ENCODE measurements around the gene EEF2K. TPM values are rescaled to one million over a fixed set of nuclear protein-coding genes. Genes with fewer than 3 reads are reported as not detected.
"Not testable (repeated sequence)": the region's sequence is repeated elsewhere in the genome, so short reads cannot be mapped to it uniquely, and the experiment has no call there.

EEF2K gene
- polyA plus RNA-seq, 3 donors = 10.0 to 12.0 (median 10.5) TPM

DNA sequence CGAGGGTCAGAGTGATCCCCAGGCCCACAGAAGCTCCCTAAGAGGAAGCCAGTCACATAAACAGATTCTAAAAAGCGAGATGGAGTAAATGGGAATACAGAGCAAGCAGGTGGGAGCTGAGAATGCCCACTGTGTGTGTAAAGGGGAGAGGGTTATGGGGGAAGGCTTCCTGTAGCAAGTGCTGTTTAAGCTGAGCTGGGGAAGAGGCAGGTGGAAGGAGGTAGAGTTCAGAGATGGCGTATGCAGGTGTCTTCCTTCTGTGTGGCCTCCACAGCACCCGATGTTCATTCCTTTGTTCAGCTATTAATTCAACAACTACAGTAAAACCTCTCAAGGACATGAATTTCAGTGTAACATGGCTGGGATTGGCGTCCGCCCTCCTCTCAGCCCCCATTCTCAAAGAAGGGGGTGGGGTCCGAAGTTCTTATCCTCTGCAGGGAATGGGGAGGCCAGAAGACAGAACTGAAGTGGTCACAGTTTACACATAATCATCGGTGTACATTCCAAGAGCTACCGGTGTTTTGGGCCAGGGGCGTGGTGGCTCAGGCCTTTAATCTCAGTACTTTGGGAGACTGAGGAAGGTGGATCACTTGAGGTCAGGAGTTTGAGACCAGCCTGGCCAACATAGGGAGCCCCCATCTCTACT is 1.8 kb downstream of the EEF2K start:
- DNase-seq (ENCODE audit: low read depth in 3 of 3, low spot score in 2 of 3) = no peak

DNA sequence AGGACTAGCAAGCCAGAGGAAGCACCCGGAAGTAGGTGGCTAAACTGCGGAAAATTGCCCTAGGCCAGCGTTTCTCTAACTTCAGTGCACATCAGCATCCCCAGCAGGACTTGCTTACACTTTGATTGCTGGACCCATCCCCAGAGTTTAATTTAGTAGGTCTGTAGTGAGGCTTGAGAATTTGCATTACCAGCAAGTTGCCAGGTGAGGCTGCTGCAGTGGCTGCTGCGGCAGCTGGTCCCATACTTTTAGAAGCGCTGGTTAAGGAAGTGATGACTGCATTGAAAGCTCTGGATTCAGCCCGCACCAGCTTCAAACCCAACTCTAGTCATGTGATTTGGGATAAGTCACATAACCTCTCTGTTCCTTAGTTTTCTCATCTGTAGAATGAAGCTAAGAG is 4.2 kb downstream of the EEF2K start:
- DNase-seq (ENCODE audit: low read depth in 3 of 3, low spot score in 2 of 3) = no peak

DNA sequence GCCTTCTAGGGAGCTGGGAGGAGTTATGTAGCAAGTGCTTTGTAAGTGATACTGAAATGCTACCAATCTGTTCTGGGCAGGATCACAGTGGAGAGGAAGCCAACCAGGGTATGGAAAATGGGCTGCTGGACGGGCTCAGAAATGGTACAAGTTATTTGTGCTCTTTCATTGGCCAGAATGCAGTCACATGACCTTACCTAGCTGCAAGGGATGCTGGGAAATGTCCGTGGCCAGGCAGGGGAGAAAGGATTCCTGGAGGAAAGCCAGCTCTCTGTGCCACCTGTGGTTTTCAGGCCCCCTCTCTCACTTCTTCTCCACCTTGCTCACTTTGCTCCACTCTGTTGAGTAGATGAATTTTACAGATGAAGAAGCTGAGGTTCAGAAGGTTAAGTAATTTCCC is 4.8 kb downstream of the EEF2K start:
- DNase-seq (ENCODE audit: low read depth in 3 of 3, low spot score in 2 of 3) = no peak

DNA sequence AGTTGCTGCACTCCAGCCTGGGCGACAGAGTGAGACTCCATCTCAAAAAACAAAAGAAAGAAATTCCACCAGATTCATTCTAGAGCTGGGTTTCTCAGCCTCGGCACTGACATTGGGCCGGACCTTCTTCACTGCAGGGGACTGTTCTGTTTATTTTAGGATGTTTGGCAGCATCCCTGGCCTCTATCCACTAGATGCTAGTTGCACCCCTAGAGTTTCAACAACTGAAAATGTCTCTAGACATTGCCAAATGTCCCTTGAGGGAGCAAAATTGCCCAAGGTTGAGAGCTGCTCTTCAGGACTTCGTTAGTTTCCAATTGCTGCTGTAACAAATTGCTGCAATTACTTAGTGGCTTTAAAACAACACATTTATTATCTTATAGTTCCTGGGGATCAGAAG is 7.2 kb downstream of the EEF2K start:
- no peak for DNase-seq (ENCODE audit: low read depth in 3 of 3, low spot score in 2 of 3)

DNA sequence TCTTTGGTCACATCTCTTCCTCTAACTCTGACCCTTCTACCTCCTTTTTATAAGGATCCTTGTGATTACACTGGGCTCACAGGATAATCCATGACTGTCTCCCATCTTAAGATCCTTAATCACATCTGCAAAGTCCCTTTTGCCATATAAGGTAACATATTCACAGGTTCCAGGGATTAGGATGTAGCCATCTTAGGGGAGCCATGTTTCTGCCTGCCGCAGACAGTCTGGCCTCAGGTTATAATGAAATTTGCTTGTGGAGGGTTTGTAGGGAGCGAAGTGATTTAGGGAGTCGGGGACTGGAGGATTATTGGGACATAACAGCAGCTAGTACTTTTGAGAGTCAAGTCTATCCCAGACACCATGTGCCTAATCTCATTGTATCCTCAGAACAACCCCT is 7.7 kb downstream of the EEF2K start:
- DNase-seq (ENCODE audit: low read depth in 3 of 3, low spot score in 2 of 3) = no peak

DNA sequence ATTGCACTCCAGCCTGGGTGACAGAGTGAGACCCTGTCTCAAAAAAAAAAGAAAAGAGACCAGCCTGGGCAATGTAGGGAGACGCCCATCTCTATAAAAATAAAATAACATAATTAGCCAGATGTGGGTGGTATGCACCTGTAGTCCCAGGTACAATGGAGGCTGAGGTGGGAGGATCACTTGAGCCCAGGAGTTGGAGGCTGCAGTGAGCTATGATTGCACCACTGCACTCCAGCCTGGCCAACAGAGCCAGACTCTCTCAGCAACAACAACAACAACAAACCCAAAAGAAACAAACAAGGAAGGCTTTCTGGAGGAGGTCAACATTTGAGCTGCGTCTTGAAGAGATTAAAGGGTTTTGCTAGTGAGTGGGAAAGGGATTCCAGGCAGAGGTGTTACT is 8.3 kb downstream of the EEF2K start:
- no peak for DNase-seq (ENCODE audit: low read depth in 3 of 3, low spot score in 2 of 3)

DNA sequence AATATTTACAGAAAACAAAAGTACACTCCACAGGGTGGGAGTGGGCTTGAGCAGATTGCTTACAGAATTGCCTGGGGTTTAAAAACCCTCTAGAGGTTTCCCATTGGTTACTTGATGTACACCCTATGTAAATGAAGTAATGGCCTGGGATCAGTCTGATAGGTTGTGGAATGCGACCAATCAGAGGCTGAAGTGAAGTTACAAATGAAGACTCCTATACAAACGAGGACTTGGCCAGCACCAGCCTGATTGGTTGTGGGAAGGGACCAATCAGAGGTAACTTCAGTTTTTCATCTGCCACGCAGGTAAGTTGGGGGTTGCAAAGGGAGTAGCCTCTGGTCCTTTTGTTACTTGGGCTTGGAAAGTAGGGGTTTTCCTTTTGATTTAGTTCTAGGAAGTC is 8.8 kb downstream of the EEF2K start:
- no peak for DNase-seq (ENCODE audit: low read depth in 3 of 3, low spot score in 2 of 3)

DNA sequence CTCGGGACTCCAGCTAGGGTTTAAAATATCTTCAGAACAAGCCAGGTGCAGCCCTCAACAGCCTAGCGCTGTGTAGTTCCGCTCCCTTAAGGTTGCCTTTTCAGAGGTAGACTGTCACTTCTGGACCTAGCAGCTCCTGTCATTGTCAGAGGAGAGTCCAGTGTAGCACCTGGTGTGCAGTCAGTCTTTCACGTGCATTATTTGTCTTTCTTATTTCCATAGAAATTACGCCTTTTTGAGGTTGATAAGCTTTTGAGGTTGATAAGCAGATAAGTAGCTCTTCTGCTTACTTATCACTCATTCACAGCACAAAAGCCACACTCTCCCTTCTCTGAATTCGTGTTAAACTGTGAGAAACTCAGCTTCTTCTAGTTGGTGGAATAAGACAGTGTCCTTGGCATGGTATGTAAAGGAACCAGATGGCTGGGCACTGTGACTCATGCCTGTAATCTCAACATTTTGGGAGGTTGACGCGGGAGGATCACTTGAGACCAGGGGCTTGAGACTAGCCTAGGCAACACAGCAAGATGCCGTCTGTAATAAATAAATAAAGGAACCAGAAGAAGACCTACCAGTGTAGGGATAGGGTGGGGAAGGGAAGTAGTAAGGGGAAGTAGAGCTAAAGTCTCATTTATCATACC is 10.2 kb downstream of the EEF2K start:
- DNase-seq (ENCODE audit: low read depth in 3 of 3, low spot score in 2 of 3) = no peak

DNA sequence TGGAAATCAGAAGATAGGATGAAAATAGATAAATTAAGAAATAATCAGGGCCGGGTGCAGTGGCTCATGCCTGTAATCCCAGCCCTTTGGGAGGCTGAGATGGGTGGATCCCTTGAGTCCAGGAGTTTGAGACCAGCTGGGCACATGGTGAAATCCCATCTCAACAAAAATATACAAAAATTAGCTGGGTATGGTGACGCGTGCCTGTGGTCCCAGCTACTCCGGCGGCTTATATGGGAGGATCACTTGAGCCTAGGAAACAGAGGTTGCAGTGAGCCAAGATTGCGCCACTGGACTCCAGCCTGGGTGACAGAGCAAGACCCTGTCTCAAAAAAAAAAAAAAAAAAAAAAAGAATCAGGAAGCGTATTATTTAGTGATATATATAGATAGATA is 10.8 kb downstream of the EEF2K start:
- not testable (repeated sequence) for DNase-seq (ENCODE audit: low read depth in 3 of 3, low spot score in 2 of 3)

DNA sequence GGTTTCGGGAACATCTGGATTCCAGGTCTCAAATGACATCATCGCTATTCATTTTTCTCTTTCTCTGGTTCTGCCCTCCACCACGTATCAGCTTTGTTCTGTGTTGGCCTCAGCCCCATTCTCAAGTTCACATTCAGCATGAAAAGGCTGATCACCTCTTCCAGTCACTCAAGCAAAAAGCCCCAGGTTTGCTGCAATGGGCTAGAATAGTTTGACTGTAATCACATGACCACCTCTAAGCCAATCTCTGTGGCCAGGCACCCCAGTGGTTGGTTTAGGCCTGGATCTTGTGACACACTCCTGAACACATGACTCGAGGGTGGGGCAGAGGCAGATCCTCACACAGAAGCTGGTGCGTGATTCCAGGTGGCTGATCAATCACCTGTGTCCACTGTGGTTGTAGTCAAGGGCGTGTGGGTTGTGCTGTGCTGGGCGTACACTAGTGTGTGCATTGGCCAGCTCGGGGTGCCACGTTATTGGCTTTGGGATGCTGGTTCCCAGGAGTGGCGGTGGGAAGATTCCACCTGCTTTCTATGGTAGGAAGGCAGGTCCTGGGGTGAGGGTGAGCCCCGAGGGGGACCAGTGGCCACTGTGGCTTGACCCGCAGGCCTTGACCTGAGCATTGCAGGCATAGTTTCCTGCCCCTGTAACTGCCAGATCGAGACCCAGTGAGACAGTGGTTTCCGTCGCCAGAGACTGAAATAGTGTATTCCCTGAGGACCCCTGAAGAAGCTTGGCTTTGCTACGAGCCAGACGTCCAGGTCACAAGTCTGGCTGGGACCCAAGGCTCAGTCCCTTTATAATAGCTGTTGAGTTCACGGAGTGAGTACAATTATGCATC is 12.0 kb downstream of the EEF2K start:
- DNase-seq (ENCODE audit: low read depth in 3 of 3, low spot score in 2 of 3) = no peak

DNA sequence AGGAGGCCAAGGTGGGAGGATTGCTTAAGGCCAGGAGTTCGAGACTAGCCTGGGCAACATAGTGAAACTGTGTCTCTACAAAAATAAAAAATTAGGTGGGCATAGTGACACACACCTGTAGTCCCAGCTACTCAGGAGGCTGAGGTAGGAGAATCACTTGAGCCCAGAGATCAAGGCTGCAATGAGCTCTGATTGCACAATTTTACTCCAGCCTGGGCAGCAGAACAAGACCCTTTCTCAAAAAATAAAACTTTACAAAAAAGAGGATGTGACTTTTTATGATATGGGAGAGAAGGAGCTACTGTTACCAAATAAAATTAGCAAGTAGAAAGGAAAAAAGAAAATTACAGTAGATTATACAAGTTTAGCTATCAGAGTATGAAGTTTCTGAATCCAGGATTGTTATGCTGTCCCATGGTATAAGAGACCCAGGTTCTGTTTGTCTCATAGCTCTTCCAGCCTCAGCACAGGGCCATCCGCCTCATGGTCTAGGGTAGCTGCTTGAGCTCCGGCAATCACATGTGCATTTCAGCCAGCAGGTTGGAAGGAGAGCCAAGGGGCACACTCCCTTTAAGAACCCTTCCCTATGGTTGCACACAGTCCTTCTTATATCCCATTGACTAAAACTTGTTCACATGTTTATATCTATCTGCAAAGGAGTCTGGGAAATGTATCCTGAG is 13.5 kb downstream of the EEF2K start:
- DNase-seq (ENCODE audit: low read depth in 3 of 3, low spot score in 2 of 3) = no peak

DNA sequence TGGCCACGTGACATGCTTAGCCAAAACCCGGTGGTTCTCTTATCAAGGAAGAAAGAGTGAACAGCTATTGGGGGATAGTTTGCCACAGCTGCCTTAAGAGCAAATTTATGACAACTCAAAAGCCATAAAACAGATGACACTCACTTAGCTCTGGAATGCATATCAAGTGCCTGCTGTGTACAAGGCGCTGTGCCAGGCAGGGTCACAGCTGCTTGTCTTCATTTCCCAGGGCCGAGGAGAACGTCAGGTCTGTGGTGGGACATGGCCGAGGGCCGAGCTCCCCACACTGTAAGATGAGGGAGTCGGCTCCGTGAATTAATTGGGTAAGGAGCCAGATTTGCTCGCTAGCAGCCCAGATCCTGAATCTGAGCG is 14.0 kb downstream of the EEF2K start:
- DNase-seq (ENCODE audit: low read depth in 3 of 3, low spot score in 2 of 3) = no peak

DNA sequence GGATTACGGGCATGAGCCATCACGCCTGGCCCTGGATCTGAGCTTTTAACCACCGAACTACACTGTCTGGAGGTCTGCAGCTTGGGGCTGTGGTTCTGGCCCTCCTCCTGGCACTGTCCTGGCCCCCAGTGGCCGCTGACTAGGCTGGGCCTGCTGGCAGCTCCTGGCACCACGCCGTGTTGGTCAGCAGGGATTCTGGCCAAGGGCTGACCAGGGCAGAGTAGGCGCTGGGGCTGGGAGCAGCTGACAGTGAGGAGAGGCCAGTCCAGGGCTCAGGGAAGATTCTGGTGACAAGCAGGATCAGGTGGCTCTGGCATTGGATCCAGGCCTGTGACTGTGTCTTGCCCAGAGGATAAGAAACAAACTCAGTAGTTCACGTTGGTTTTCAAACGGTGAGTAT is 14.6 kb downstream of the EEF2K start:
- no peak for DNase-seq (ENCODE audit: low read depth in 3 of 3, low spot score in 2 of 3)

DNA sequence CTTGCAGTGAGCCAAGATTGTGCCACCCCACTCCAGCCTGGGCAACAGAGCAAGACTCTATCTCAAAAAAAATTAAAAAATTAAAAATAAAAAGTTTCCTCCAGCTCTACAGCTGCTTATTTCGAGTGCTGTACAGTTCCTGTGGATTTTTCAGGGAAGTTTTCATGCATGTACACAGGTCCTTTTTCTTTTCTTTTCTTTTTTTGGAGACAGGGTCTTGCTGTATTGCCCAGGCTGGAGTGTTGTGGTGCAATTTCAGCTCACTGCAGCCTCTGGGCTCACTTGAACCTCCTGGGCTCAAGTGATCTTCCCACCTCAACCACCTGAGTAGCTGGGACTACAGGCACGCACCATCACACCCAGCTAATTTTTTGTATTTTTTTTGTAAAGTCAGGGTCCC is 15.9 kb downstream of the EEF2K start:
- no peak for DNase-seq (ENCODE audit: low read depth in 3 of 3, low spot score in 2 of 3)

DNA sequence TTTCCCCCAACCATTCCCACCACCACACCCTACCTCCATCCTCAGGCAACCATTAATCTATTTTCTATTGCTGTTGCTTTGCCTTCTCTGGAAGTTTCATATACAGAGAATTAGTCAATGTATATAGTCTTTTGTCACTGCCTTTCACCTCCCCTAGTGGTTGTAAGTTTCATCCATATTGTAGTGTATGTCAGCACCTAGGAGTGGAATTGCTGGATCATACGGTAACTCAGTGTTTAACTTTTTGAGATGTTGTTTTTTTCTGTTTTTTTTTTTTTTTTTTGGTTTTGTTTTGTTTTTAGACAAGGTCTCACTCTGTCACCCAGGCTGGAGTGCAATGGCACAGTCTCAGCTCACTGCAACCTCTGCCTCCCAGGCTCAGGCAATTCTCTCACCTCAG is 16.9 kb downstream of the EEF2K start:
- DNase-seq (ENCODE audit: low read depth in 3 of 3, low spot score in 2 of 3) = no peak

DNA sequence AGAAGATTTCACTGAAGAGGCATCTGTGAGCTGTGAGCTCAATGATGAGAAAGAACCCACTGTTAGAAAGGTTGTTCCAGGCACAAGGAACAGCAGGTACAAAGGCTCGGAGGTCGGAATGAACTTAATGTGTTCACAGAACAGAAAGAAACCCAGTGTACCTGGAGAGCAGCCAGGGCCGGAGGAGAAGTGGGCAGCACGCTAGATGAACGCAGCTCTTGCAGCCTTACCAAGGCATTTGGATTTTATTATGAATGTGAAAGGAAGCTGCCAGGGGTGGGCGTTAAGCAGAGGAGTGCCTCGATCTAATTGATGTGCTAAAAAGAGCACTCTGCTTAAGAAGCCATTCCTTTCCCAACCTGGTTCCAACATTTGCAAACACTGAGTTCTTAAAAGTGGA is 19.0 kb downstream of the EEF2K start:
- DNase-seq (ENCODE audit: low read depth in 3 of 3, low spot score in 2 of 3) = no peak

DNA sequence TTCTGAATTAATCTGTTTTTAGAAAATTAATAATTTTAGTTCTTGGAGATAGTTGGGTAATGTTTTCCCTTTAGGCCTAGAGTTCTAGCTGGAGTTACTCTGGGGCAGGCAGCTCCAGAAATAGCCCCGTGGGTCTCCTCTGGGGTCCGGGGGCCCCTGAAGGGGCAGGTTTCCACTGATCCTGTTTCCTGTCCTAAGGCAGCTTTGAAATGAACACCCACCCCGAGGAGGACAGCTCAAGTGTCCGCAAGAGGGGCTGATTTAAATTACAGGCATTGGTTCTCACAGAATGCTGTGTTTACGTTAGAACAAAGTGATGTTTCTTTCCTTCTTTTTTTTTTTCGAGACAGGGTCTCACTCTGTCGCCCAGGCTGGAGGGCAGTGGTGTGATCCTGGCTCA is 23.8 kb downstream of the EEF2K start:
- DNase-seq (ENCODE audit: low read depth in 3 of 3, low spot score in 2 of 3) = no peak

DNA sequence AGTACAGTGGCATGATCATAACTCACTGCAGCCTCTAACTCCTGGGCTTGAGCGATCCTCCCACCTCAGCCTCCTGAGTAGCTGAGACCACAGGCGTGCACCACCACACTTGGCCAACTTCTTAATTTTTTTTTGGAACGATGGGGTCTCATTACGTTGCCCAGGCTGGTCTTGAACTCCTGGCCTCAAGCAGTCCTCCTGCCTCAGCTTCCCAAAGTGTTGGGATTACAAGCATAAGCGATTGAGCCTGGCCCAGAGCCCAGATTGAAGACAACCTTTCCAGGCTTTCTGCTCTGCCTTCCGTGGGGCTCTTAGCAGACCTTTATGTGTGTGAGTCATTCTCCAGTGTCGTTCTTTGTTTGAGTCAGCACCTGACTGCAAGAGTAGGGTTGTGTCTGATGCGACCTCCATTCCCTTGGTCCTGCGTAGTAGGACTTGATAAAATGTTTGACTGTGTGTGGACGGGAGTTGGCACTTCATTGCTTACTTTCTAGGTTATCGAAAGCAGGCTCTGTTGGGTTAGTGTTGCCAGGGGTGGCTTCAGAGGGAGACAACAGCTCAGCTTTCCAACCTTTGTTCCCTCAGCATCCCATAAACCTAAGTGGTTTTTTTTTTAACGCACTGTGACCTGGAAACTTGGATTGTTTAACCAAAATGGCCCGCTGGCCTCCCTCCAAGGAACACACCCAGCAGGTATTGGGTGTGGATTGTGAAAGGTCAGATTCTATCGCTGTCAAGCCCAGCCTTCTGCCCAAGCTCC is 26.4 kb downstream of the EEF2K start:
- DNase-seq (ENCODE audit: low read depth in 3 of 3, low spot score in 2 of 3) = no peak

DNA sequence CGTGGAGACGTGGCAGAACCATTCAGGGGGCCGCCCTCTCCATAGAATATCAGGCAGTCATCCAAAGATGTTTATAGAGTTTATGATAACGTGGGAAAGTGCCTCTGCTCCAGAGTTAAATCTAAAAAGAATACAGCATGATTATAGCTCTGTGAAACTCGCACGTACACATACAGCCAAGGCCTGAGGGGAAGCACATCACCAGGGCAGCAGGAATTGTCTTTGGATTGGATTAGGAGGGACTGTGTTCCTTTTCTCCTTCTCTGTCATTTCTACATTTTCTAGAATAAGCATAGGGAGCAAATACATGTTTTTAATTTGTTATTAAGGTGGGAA is 26.9 kb downstream of the EEF2K start:
- DNase-seq (ENCODE audit: low read depth in 3 of 3, low spot score in 2 of 3) = no peak

DNA sequence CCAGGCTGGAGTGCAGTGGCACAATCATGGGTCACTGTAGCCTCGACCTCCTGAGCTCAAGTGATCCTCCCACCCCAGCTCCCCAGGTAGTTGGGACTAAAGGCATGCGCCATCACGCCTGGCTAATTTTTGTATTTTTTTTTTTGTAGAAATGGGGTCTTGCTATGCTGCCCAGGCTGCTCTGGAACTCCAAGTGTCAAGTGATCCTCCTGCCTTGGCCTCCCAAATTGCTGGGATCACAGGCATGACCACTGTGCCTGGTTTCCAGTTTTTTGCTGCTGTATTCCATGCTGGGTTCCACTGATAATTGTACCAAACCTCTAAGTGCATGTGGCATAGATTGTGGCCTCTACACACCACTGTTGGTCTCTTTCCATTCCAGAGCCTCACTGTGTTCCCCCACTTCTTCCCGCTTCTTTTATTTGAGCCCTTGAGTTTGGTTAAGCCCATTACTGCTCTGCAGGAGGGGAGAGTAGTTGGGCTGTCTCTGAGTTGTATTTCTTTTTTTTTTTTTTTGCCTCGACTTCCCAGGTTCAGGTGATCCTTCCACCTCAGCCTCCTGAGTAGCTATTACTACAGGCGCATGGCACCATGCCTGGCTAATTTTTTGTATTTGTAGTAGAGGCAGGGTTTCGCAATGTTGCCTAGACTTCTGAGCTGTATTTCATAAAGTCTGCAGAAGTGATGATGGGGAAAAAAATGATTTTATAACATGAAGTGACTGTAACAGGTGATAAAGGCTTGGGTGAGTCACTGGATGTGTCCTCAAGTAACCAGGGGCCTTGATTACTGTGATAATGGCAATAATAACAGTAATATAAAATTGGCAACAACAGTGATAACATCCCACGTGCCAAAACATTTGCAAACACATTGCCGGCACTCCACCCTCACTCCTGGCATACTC is 30.0 kb downstream of the EEF2K start:
- DNase-seq (ENCODE audit: low read depth in 3 of 3, low spot score in 2 of 3) = no peak
